Upper lobe of left lung (tissue), 4 donors: ENCODE data around the gene DMRT2.

Experiments
- EP300 ChIP-seq, 4 donors: sonication (generic); formaldehyde crosslinking; IDR thresholded peaks; one replicate each; pipeline ENCODE4 v1.5.1; 2017; ENCODE audit warnings: antibody characterized with exemption in 4 of 4, control low read depth in 2 of 4
- TF ChIP-seq, protein P1 (sequence below), 6 experiments: fragments of 450-650 bp in 4 of 6; fragments of 200-600 bp in 2 of 6; sonication (generic) in 2 of 6; IDR thresholded peaks; one replicate each; pipeline ENCODE4 v1.5.1; 2016 to 2019; ENCODE audit warnings: antibody characterized with exemption in 6 of 6

DNA sequence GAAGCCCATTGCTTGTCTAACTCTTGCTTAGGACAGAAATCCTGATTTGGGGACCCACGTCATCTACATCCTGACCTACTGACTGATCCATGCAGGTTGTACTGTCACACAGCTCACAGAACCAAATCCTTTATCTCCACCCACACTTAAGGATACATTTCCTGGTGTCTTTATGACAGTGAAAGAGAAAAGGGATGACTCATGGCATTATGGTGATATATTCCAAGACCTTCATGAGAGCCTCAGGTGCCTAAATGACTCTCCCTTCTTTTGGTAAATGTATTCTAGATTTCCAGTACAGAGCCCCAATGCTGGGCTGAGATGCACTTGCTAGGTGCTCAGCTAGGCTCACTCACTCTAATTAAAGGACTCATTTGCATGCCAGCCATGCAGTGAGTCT lies 26.0 kb upstream of the DMRT2 start:
- TF ChIP-seq EP300 (IDR thresholded peaks at IDR 0.05), result no peak
- TF ChIP-seq, protein P1, sequence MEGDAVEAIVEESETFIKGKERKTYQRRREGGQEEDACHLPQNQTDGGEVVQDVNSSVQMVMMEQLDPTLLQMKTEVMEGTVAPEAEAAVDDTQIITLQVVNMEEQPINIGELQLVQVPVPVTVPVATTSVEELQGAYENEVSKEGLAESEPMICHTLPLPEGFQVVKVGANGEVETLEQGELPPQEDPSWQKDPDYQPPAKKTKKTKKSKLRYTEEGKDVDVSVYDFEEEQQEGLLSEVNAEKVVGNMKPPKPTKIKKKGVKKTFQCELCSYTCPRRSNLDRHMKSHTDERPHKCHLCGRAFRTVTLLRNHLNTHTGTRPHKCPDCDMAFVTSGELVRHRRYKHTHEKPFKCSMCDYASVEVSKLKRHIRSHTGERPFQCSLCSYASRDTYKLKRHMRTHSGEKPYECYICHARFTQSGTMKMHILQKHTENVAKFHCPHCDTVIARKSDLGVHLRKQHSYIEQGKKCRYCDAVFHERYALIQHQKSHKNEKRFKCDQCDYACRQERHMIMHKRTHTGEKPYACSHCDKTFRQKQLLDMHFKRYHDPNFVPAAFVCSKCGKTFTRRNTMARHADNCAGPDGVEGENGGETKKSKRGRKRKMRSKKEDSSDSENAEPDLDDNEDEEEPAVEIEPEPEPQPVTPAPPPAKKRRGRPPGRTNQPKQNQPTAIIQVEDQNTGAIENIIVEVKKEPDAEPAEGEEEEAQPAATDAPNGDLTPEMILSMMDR (IDR thresholded peaks at IDR 0.05), result no peak
